LNCaP clone FGC (cell line): ENCODE results near the gene USH2A.
A peak's percentile ranks its signal among the peaks of the same experiment; 100 is the strongest.

Source experiments
- DNase-seq: peaks from one replicate; pipeline ENCODE4 v3.0.0-alpha.2; 2011; ENCODE audit warnings: low read depth
- H3K4me3 ChIP-seq: 2 replicates; pipeline ENCODE4 v1.5.1; 2011; ENCODE audit warnings: mild to moderate bottlenecking, low read depth, low read length, control low read depth
- CTCF ChIP-seq: IDR thresholded peaks from 2 replicates; pipeline ENCODE4 v1.5.1; 2012; ENCODE audit warnings: mild to moderate bottlenecking; ENCODE audit not compliant: control insufficient read depth, insufficient read depth; ENCODE audit errors: extremely low read depth

Gene USH2A

GRCh38 chr1:216124192-216124781, 299.0 kb downstream of the USH2A start:
- TF ChIP-seq CTCF = no peak
- H3K4me3 ChIP-seq = no peak overlapping the region
- DNase-seq = no peak

- no peak overlapping the region for H3K4me3 ChIP-seq
- TF ChIP-seq CTCF = no peak
- no peak for DNase-seq
Observed at GRCh38 chr1:216123446-216124191, 299.6 kb downstream of the USH2A start.

- peak; percentile 66 for TF ChIP-seq CTCF
- DNase-seq = peak; percentile 1
- H3K4me3 ChIP-seq = no peak overlapping the region
Observed at GRCh38 chr1:216119600-216119999, 303.6 kb downstream of the USH2A start.

- H3K4me3 ChIP-seq = no peak overlapping the region
- no peak for TF ChIP-seq CTCF
- no peak for DNase-seq
Observed at GRCh38 chr1:216114180-216114579, 309.1 kb downstream of the USH2A start.

- H3K4me3 ChIP-seq = no peak overlapping the region
- no peak for DNase-seq
- TF ChIP-seq CTCF = no peak
Observed at GRCh38 chr1:216113181-216113580, 310.1 kb downstream of the USH2A start.

- no peak overlapping the region for H3K4me3 ChIP-seq
- TF ChIP-seq CTCF = peak; percentile 42
- no peak for DNase-seq
Observed at GRCh38 chr1:216111842-216112241, 311.4 kb downstream of the USH2A start.
